Measurements from ENCODE around the gene KRT6B. TPM values are rescaled to one million over a fixed set of nuclear protein-coding genes. Genes with fewer than 3 reads are reported as not detected.

The KRT6B gene
- total RNA-seq, 1 experiment from 2014 or later: not detected

DNA sequence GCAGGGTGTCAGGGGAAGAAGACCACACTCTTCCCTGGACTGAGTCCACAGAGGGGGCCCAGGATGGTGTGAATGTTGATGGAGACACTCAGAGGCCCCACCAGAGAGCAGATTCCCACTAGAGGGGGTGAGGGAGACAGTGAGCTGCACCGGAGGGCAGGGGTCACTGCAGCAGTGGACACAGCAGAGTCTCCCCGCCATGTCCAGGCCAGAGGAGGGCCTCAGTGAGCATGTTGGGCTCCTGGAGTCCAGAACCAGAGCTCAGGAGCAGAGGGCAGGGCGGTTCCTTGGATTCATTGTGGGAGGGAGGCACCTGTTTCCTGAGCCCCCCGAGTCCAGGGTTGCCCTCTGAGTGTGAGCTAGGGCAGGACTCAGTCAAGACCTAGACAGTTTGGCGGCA lies 44.0 kb downstream of the KRT6B start:
- POLR2A ChIA-PET: no interaction called here
- CTCF ChIA-PET: interaction anchor here (0.7 kb wide), 1 partner anchor 16 kb away, joined by 4 read pairs; no protein-coding TSS in a partner anchor
- Histone ChIP-seq H3K36me3 (ENCODE audit: control insufficient read depth, insufficient read depth, low read length) (no peaks in the 10 kb centered on the region), H3K27ac (ENCODE audit: low read length) (no peak overlapping the region), H3K4me1 (ENCODE audit: control insufficient read depth, insufficient read depth, low read length) (no peaks in the 10 kb centered on the region), H3K9me3 (ENCODE audit: control insufficient read depth, insufficient read depth, low read depth, low read length) (no peaks in the 10 kb centered on the region), H3K4me3 (ENCODE audit: low read depth in 2 of 2, low read length in 2 of 2) (no peak overlapping the region), H3K27me3 (ENCODE audit: control insufficient read depth, insufficient read depth, low read length) (no peaks in the 10 kb centered on the region)
- in situ Hi-C loops (cut with HindIII; ENCODE audit: low pct_unique_long_range_greater_than_20kb, low sequenced_read_pairs): no loop called here
- no TSS peak for BruUV-seq (replicated peaks)
- intact Hi-C loops (cut with micrococcal nuclease; ENCODE audit: unreplicated experiment): no loop called here
- ATAC-seq (no peak), DNase-seq (ENCODE audit: low read depth, low spot score) (no peak)
- TF ChIP-seq TCF7L2 (IDR thresholded peaks at IDR 0.05; ENCODE audit: low read depth, low read length) (no peak), REST (IDR thresholded peaks at IDR 0.05; ENCODE audit: insufficient read depth in 1 of 2, low read depth in 2 of 2, low read length in 1 of 2) (no peak), CTCF (IDR thresholded peaks at IDR 0.05) (no peak; the same call in 1 of the 2 replicates), SIN3A (IDR thresholded peaks at IDR 0.05; ENCODE audit: borderline replicate concordance, insufficient read depth, low read depth, low read length) (no peak), POLR2AphosphoS5 (IDR thresholded peaks at IDR 0.05; ENCODE audit: low read depth, low read length) (no peak)

DNA sequence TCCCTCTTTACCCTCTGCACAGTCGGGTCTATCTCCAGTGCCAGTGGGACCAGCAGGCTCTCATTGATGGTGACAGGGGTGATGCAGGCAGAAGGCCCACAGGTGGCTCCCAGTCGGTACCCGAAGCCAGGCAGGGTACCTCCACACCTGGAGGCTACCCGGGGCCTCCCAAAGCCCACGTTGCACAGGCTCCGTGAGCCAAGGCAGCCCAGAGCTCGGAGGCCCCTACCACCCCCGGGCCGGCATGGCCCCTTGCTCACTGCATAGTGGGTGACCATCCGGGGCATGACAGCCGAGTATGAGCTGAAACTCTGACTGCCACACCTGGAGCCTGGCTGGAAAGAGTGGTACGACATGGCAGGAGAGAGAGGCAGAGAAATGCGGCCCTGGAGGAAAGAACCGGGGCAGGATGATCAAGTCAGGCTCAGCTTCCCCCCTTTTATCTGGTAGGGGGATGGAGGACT lies 46.0 kb downstream of the KRT6B start, which contains the start of gene KRT82:
TSS of gene KRT82 (minus strand) at position 414 of the 464 bp plus-strand sequence. CDS start at position 356, 58 bp downstream.
- ChIA-PET CTCF (interaction anchor here (0.6 kb wide), 1 partner anchor 280 kb away, joined by 5 read pairs; no protein-coding TSS in a partner anchor), POLR2A (no interaction called here)
- no peak for DNase-seq (ENCODE audit: low read depth, low spot score)
- no peak for ATAC-seq
- H3K9me3 ChIP-seq (ENCODE audit: control insufficient read depth, insufficient read depth, low read depth, low read length): no peaks in the 10 kb centered on the region
- H3K36me3 ChIP-seq (ENCODE audit: control insufficient read depth, insufficient read depth, low read length): no peaks in the 10 kb centered on the region
- no peaks in the 10 kb centered on the region for H3K4me1 ChIP-seq (ENCODE audit: control insufficient read depth, insufficient read depth, low read length)
- no peak within 1 kb of the TSS for H3K27ac ChIP-seq (ENCODE audit: low read length)
- in situ Hi-C loops (cut with HindIII; ENCODE audit: low pct_unique_long_range_greater_than_20kb, low sequenced_read_pairs) (no loop called here), intact Hi-C loops (cut with micrococcal nuclease; ENCODE audit: unreplicated experiment) (no loop called here)
- no TSS peak for BruUV-seq (replicated peaks)
- H3K27me3 ChIP-seq (ENCODE audit: control insufficient read depth, insufficient read depth, low read length): no peaks in the 10 kb centered on the region
- no peak within 1 kb of the TSS for H3K4me3 ChIP-seq (ENCODE audit: low read depth in 2 of 2, low read length in 2 of 2)
- TF ChIP-seq CTCF (IDR thresholded peaks at IDR 0.05) (no peak), REST (IDR thresholded peaks at IDR 0.05; ENCODE audit: insufficient read depth in 1 of 2, low read depth in 2 of 2, low read length in 1 of 2) (no peak)

Measured in Panc1 (cell line).